Measurements from ENCODE around the gene TSHZ1.

GRCh38 chr18:75221397-75221796 lies 10.8 kb downstream of the TSHZ1 start:
- no peak for TF ChIP-seq TCF7L2 (IDR thresholded peaks at IDR 0.05; ENCODE audit: borderline replicate concordance, low read depth, low read length)
- no peak for TF ChIP-seq CTCF (tag by site-specific recombination; IDR thresholded peaks at IDR 0.05)
- no peak for TF ChIP-seq MZF1 (tag by site-specific recombination; IDR thresholded peaks at IDR 0.05; ENCODE audit: borderline replicate concordance)
- TF ChIP-seq ZNF704 (tag by site-specific recombination; IDR thresholded peaks at IDR 0.05) = no peak
- TF ChIP-seq HOXA7 (CRISPR knock-in tag; IDR thresholded peaks at IDR 0.05; ENCODE audit: borderline replicate concordance) = no peak
- TF ChIP-seq ZNF398 (tag by site-specific recombination; IDR thresholded peaks at IDR 0.05) = no peak
- no peak for TF ChIP-seq ZBTB8A (tag by site-specific recombination; IDR thresholded peaks at IDR 0.05)
- no peak for TF ChIP-seq KLF16 (tag by site-specific recombination; IDR thresholded peaks at IDR 0.05)
- no peak for TF ChIP-seq ZNF416 (tag by site-specific recombination; IDR thresholded peaks at IDR 0.05)
- no peak for TF ChIP-seq ZNF311 (tag by site-specific recombination; IDR thresholded peaks at IDR 0.05; ENCODE audit: borderline replicate concordance)
- no peak for TF ChIP-seq ATF2 (tag by site-specific recombination; IDR thresholded peaks at IDR 0.05; ENCODE audit: low read depth)
- TF ChIP-seq YY1 (tag by site-specific recombination; IDR thresholded peaks at IDR 0.05) = no peak

Data from HEK293 (cell line).